H1 (cell line): ENCODE data around the gene SLC12A7. TPM values are rescaled to one million over a fixed set of nuclear protein-coding genes. Genes with fewer than 3 reads are reported as not detected.

Experiments used
- BCL11A ChIP-seq, 2 experiments: IDR thresholded peaks; one replicate each; pipeline ENCODE4 v1.6.1; 2011; ENCODE audit warnings: low read depth in 2 of 2, low read length in 2 of 2, mild to moderate bottlenecking in 2 of 2
- BRCA1 ChIP-seq: IDR thresholded peaks from 2 replicates; pipeline ENCODE4 v1.6.1; 2012; ENCODE audit warnings: low read depth, low read length, improper control_type of control experiment
- FOSL1 ChIP-seq: IDR thresholded peaks from 2 replicates; pipeline ENCODE4 v1.6.1; 2011; ENCODE audit warnings: mild to moderate bottlenecking, low read depth, low read length, moderate library complexity; ENCODE audit not compliant: insufficient read depth
- SIN3A ChIP-seq, 2 experiments: IDR thresholded peaks in 1 of 2; conservative IDR thresholded peaks in 1 of 2; 2 replicates each; pipeline ENCODE4 v1.6.1; 2011 to 2012; ENCODE audit warnings: low read length in 2 of 2, improper control_type of control experiment in 1 of 2, low read depth in 1 of 2, mild to moderate bottlenecking in 1 of 2
- polyA plus RNA-seq, 7 experiments: library from polyadenylated mRNA; depleted of rRNA in 3 of 7; stranded (reverse) in 5 of 7; unstranded in 2 of 7; fragments of >200 nt in 5 of 7; fragments of 200-250 nt in 2 of 7; gene quantifications; 1 replicate in 5 of 7; 2 replicates in 1 of 7; 4 replicates in 1 of 7; pipeline versions ENCODE4 v1.2.1 to v1.2.3, GENCODE V29; 2011 to 2013; ENCODE audit warnings: missing spikeins in 2 of 7, mixed read lengths in 2 of 7
- total RNA-seq: library from RNA; stranded (reverse); fragmentation: NEBNext Ultra II Directional; extraction: Animal tissue kit (Norgen Biotek cat#: 25700); gene quantifications from 2 replicates; pipeline ENCODE4 v1.2.1, GENCODE V29; 2021

The SLC12A7 gene
- total and polyA plus RNA-seq, 2 of the 8 experiments (the other 6 are each of a cell fraction or from before 2014, with no cell fraction given): 23.5 to 39.7 TPM

DNA sequence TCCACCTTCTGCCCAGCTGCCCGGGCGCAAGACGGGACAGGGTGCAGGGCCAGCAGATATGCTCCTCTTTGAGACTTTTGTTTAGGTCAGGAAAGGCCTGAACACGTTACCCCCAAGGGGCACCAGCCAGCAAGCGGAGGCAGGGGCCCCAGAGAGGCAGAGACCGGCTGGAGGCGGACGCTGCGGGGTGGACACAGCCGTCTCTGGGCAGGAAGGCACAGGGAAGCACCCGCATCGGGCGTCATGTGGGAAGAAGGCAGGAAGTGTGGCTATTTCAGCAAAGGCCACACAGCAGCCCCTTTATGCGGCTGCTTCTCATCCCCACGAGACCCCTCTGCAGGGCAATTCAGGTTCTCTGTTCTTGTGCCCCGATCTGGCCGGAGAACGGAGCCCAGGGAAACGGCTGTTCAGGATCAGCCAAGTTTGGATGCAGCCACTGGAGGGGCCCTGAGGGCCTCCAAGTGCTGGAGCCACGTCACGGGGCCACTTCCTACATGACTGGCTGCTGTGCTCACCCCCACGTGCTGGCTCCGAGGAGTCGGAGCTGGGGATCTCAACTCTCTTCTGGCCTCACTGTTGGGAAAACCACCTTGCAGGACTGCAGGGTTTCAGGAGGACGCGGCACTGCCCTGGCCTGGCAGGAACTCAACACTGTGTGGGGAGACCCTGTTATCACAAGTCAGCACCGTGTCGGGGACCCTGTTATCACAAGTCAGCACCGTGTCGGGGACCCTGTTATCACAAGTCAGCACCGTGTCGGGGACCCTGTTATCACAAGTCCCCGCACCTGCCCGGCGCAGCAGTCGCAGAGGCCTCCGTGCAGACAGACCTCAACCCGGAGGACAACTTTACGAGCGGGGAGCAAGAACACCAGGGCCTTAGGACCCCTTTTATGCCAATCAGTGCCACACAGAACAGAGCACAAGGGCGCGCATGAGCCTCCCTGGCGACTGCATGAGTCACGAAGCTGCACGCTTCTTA is 44.4 kb downstream of the SLC12A7 start (continued):
- TF ChIP-seq SIN3A (conservative IDR thresholded peaks at IDR 0.05 in 1 of 2, IDR thresholded peaks at IDR 0.05 in 1 of 2; ENCODE audit: low read depth in 1 of 2, low read length in 2 of 2) (no peak), BRCA1 (no peak), BCL11A (IDR thresholded peaks at IDR 0.05; ENCODE audit: low read depth in 2 of 2, low read length in 2 of 2) (no peak), FOSL1 (no peak)
